ENCODE data around the gene DCAF4. TPM values are rescaled to one million over a fixed set of nuclear protein-coding genes. Genes with fewer than 3 reads are reported as not detected.

DCAF4 gene
- polyA plus RNA-seq, 1 of the 3 experiments (the other 2 are of a cell fraction): 17.9 TPM

DNA sequence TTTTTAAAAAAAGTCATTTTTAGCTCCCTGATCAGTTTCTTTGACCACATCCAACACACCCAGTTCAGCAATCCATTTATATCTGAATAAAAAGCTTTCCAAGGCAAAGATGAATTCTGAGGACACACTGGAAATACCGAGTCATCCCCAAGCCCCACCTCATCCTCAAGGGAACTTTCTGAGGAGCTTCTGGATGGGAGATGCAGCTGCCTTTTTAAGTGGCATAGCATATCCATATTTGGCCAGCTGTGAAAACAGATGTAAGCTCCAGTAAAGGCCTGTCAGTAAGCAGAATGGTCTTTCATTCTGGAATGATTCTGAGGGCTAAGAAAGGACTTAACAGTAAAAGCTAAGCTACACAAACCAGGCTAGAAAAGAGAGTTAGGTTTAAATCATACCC lies 82.2 kb downstream of the DCAF4 start:
- TF ChIP-seq, protein P1, sequence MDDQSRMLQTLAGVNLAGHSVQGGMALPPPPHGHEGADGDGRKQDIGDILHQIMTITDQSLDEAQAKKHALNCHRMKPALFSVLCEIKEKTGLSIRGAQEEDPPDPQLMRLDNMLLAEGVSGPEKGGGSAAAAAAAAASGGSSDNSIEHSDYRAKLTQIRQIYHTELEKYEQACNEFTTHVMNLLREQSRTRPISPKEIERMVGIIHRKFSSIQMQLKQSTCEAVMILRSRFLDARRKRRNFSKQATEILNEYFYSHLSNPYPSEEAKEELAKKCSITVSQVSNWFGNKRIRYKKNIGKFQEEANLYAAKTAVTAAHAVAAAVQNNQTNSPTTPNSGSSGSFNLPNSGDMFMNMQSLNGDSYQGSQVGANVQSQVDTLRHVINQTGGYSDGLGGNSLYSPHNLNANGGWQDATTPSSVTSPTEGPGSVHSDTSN (IDR thresholded peaks at IDR 0.05): no peak
- no peak for TF ChIP-seq GABPA (IDR thresholded peaks at IDR 0.05; ENCODE audit: low read depth)
- no peak for TF ChIP-seq EP300 (IDR thresholded peaks at IDR 0.05; ENCODE audit: borderline replicate concordance in 1 of 2, low read depth in 1 of 2, low read length in 1 of 2)
- TF ChIP-seq ELF1 (IDR thresholded peaks at IDR 0.05): no peak
- TF ChIP-seq EZH2phosphoT487 (IDR thresholded peaks at IDR 0.05; ENCODE audit: borderline replicate concordance, low read depth): no peak
- no peak for TF ChIP-seq RXRA (IDR thresholded peaks at IDR 0.05; ENCODE audit: borderline replicate concordance, low read depth)
- TF ChIP-seq CHD2 (IDR thresholded peaks at IDR 0.05; ENCODE audit: low read length, partially characterized antibody): no peak
- TF ChIP-seq, protein P2, sequence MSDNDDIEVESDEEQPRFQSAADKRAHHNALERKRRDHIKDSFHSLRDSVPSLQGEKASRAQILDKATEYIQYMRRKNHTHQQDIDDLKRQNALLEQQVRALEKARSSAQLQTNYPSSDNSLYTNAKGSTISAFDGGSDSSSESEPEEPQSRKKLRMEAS (IDR thresholded peaks at IDR 0.05; ENCODE audit: low read depth): no peak
- TF ChIP-seq, protein P3, sequence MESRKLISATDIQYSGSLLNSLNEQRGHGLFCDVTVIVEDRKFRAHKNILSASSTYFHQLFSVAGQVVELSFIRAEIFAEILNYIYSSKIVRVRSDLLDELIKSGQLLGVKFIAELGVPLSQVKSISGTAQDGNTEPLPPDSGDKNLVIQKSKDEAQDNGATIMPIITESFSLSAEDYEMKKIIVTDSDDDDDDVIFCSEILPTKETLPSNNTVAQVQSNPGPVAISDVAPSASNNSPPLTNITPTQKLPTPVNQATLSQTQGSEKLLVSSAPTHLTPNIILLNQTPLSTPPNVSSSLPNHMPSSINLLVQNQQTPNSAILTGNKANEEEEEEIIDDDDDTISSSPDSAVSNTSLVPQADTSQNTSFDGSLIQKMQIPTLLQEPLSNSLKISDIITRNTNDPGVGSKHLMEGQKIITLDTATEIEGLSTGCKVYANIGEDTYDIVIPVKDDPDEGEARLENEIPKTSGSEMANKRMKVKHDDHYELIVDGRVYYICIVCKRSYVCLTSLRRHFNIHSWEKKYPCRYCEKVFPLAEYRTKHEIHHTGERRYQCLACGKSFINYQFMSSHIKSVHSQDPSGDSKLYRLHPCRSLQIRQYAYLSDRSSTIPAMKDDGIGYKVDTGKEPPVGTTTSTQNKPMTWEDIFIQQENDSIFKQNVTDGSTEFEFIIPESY (IDR thresholded peaks at IDR 0.05; ENCODE audit: borderline replicate concordance, low read depth): no peak
- TF ChIP-seq, protein P4, sequence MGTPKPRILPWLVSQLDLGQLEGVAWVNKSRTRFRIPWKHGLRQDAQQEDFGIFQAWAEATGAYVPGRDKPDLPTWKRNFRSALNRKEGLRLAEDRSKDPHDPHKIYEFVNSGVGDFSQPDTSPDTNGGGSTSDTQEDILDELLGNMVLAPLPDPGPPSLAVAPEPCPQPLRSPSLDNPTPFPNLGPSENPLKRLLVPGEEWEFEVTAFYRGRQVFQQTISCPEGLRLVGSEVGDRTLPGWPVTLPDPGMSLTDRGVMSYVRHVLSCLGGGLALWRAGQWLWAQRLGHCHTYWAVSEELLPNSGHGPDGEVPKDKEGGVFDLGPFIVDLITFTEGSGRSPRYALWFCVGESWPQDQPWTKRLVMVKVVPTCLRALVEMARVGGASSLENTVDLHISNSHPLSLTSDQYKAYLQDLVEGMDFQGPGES (IDR thresholded peaks at IDR 0.05; ENCODE audit: low read depth, low read length): no peak
- TF ChIP-seq RCOR1 (IDR thresholded peaks at IDR 0.05; ENCODE audit: low read length): no peak
- TF ChIP-seq RFX5 (IDR thresholded peaks at IDR 0.05; ENCODE audit: low read length): no peak
- TF ChIP-seq GATA2 (CRISPR knock-in tag; IDR thresholded peaks at IDR 0.05): no peak
- TF ChIP-seq YY1 (IDR thresholded peaks at IDR 0.05; ENCODE audit: low read depth): no peak
- TF ChIP-seq, protein P5, sequence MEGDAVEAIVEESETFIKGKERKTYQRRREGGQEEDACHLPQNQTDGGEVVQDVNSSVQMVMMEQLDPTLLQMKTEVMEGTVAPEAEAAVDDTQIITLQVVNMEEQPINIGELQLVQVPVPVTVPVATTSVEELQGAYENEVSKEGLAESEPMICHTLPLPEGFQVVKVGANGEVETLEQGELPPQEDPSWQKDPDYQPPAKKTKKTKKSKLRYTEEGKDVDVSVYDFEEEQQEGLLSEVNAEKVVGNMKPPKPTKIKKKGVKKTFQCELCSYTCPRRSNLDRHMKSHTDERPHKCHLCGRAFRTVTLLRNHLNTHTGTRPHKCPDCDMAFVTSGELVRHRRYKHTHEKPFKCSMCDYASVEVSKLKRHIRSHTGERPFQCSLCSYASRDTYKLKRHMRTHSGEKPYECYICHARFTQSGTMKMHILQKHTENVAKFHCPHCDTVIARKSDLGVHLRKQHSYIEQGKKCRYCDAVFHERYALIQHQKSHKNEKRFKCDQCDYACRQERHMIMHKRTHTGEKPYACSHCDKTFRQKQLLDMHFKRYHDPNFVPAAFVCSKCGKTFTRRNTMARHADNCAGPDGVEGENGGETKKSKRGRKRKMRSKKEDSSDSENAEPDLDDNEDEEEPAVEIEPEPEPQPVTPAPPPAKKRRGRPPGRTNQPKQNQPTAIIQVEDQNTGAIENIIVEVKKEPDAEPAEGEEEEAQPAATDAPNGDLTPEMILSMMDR (IDR thresholded peaks at IDR 0.05): no peak
- TF ChIP-seq TEAD4 (IDR thresholded peaks at IDR 0.05; ENCODE audit: borderline replicate concordance, insufficient read depth): no peak
- no peak for TF ChIP-seq JUND (IDR thresholded peaks at IDR 0.05)
- TF ChIP-seq POLR2AphosphoS5 (IDR thresholded peaks at IDR 0.05; ENCODE audit: low read depth, low read length): no peak
- TF ChIP-seq RAD21 (IDR thresholded peaks at IDR 0.05; ENCODE audit: low read length): no peak
- Histone ChIP-seq H3K9me3 (no peaks in the 10 kb centered on the region), H3K4me2 (no peak overlapping the region), H3K27ac (ENCODE audit: low read depth in 2 of 2, low read length in 1 of 2) (no peak overlapping the region), H3K36me3 (replicated peaks in 1 of 2; ENCODE audit: control insufficient read depth in 1 of 2, insufficient read depth in 2 of 2, low read length in 1 of 2) (peaks cover 2 to 21% of the 10 kb centered on the region in 2 experiments), H3F3A (replicated peaks; ENCODE audit: insufficient read depth) (no peaks in the 10 kb centered on the region), H3K4me3 (ENCODE audit: low read depth in 2 of 2, low read length in 1 of 2) (no peak overlapping the region), H3K4me1 (ENCODE audit: control insufficient read depth in 1 of 2, insufficient read depth in 2 of 2, low read depth in 1 of 2, low read length in 1 of 2) (no peaks in the 10 kb centered on the region), H4K20me1 (ENCODE audit: insufficient read depth) (peaks cover 21% of the 10 kb centered on the region), H2AFZ (ENCODE audit: low read depth) (no peak overlapping the region), H3K9me2 (no peaks in the 10 kb centered on the region), H3K9ac (no peak overlapping the region), H3K27me3 (ENCODE audit: insufficient read depth) (no peaks in the 10 kb centered on the region), H3K79me2 (ENCODE audit: insufficient read depth) (peaks cover 86% of the 10 kb centered on the region)
- WGBS (ENCODE audit: low lambda C conversion rate): 77% methylated on average over 1 of the region's 1 CpG
- DNase-seq: no peak
- ChIA-PET POLR2A (interaction anchor here (1.3 kb wide), 1 partner anchor 50 kb away, joined by 3 read pairs; the partner anchor contains the start of gene RBM25), CTCF (no interaction called here)

Other genes starting within 250 kb of the DCAF4 start
- gene DPF3, start 32.4 kb upstream of the DCAF4 start, polyA plus RNA-seq (2012; rRNA removed): 2.8 and 4.1 TPM in 2 replicates
- gene ZFYVE1, start 100.6 kb downstream of the DCAF4 start, polyA plus RNA-seq (2012; rRNA removed): 18.6 and 23.6 TPM in 2 replicates
- 14.0 and 15.5 TPM in 2 replicates for gene RBM25, start 132.1 kb downstream of the DCAF4 start, polyA plus RNA-seq (2012; rRNA removed)
- gene PSEN1, start 210.0 kb downstream of the DCAF4 start, polyA plus RNA-seq (2012; rRNA removed): 9.0 and 9.2 TPM in 2 replicates